GM20000 (cell line): Measurements from ENCODE around the gene ATG14.

Source experiments
- DNase-seq: peaks from one replicate; pipeline ENCODE4 v3.0.0; 2012; ENCODE audit warnings: low spot score
- CTCF ChIP-seq: IDR thresholded peaks from 2 replicates; pipeline ENCODE4 v1.5.1; 2012; ENCODE audit warnings: mild to moderate bottlenecking, control low read depth; ENCODE audit errors: extremely low read depth, missing control alignments

Gene ATG14

GRCh38 chr14:55328317-55328716 is 83.3 kb downstream of the ATG14 start:
- DNase-seq = no peak
- no peak for TF ChIP-seq CTCF

DNA sequence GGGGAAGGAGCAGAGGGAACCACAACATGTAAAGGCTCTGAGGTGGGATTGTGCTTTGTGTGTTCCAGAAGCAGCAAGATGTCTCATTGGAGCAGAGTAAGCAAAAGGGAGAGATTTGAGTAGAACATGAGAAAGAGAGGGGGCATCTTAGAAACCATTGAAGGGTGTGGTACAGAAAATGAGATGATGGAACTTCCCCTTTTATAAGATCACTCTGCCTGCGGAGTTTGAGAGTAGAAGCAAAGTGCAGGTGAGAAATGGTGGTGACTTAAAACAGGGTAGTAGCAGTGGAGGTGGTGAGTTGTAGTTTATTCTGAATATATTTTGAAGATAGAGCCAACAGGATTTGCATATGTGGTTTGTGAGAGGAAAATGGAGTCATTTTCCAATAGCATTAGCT is 84.5 kb downstream of the ATG14 start:
- DNase-seq = peak; percentile 31
- no peak for TF ChIP-seq CTCF

DNA sequence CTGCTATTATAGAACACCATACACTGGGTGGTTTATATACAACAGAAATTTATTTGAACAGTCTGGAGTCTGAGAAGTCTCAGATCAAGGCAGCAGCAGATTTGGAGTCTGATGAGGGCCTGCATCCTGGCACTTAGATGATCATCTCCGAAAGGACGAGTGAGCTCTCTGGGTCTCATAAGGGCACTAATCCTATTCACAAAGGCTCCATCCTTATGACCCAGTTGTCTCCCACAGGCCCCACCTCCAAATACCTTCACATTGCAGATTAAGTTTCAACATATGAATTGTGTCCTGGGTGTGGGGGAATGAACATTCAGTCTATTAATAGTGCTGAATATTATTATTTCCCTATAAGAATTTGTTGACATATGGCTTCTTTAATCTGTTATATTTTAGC is 86.8 kb downstream of the ATG14 start:
- no peak for TF ChIP-seq CTCF
- no peak for DNase-seq

GRCh38 chr14:55323910-55324309 is 87.7 kb downstream of the ATG14 start:
- TF ChIP-seq CTCF = no peak
- DNase-seq = no peak

DNA sequence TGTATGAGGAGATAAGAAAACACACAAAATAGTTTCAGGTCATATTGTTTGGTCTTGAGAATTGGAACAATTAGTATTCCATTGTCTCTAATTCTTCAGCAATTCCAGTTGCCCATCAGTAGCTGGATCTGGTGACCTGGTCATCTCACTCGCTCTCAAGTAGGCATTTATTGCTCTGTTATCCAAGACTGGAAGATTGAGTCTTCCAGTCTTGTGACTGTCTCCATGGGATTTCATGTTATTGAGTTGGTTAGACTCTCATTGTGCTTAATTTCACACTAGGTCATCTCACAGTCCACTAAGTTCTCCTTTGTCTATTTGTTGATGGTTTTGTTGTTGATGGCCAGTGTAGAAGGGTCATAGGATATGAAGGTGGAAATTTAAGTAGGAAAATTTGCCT is 92.9 kb downstream of the ATG14 start:
- DNase-seq = no peak
- no peak for TF ChIP-seq CTCF

DNA sequence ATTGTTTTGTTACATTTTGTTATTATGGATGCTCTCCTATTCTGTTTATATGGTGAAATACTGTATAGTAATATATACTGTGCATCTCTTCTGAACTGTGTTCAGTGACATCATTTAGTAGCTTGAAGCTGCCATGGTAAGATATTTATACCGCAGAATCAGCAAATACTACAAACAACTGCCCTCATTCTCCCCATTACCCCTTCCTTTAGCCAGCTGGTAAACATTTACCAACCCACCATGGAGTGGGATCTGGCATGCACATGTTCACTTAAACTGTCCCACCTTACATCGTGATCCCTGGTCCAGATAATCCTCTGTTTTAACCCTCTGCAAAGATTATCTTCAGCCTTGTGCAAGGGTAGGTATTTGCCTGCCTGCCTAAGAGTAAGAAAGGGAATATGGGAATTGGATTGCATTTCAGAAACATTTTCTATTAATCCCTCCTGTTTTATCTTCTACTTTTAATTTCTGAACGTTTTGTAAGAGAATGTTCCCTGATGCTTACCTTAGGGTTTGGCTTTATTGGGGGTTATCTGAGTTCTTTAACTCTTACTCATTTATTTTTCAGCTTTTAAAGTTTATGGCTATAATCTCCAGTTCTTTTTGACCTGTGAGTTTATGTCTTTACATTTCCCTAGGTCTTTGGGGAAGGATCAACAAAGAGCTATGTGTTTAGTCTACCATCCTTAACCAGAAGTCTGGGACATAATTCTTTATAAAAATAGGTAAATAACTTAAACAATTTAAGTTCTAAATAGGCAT is 93.9 kb downstream of the ATG14 start:
- TF ChIP-seq CTCF = no peak
- DNase-seq = no peak

DNA sequence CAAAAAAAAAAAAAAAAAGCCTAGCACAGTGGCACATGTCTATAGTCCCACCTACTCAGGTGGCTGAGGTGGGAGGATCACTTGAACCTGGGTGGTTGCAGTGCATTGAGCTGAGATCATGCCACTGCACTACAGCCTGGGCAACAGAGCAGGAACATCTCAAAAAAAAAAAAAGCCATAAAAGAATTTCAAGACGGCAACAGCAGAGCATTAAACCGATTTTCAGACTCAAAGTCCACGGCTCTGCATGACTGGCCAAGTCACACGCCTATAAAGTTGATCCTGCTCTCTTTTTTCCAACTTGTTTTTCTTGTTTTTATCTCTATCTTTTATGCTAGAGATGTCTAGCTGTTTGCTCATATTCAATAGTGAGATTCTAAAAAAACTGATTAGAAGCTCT is 95.1 kb downstream of the ATG14 start:
- TF ChIP-seq CTCF = no peak
- no peak for DNase-seq
